OCI-LY7 (cell line): Measurements from ENCODE around the gene UNC5A. TPM values are rescaled to one million over a fixed set of nuclear protein-coding genes. Genes with fewer than 3 reads are reported as not detected.

Experiments used
- BruUV-seq: library from RNA; stranded (reverse); fragments of 400-500 nt; replicated peaks from 2 replicates; lab custom pipeline; 2021; lab: Mats Ljungman, UMichigan
- CTCF ChIA-PET: fragments of 300-600 bp; sonication (Branson Sonifier 250); formaldehyde crosslinking; loops from one replicate; lab custom pipeline; 2022; ENCODE audit warnings: antibody characterized with exemption; ENCODE audit not compliant: unreplicated experiment; lab: Charles Lee
- POLR2A ChIA-PET: fragments of 300-600 bp; sonication (Branson Sonifier 250); formaldehyde crosslinking; loops from one replicate; lab custom pipeline; 2022; ENCODE audit warnings: antibody characterized with exemption; lab: Charles Lee
- DNase-seq: peaks from one replicate; pipeline ENCODE4 v3.0.0-alpha.2; 2015; ENCODE audit warnings: low spot score
- H2AFZ ChIP-seq: fragments of 200-600 bp; sonication (generic), shearing (Covaris generic); 2 replicates; pipeline ENCODE4 v1.6.1; 2014; ENCODE audit warnings: mild to moderate bottlenecking, antibody characterized with exemption, low read length, moderate library complexity
- H3K27ac ChIP-seq: fragments of 200-600 bp; sonication (generic); 2 replicates; pipeline ENCODE4 v1.5.1; 2014; ENCODE audit warnings: mixed run types, low read depth, mild to moderate bottlenecking, moderate library complexity, low read length, inconsistent platforms; ENCODE audit not compliant: poor library complexity, severe bottlenecking
- H3K36me3 ChIP-seq: fragments of 200-600 bp; sonication (generic); 2 replicates; pipeline ENCODE4 v1.6.1; 2014; ENCODE audit warnings: mild to moderate bottlenecking, antibody characterized with exemption, low read length, moderate library complexity, mixed read lengths; ENCODE audit not compliant: insufficient read depth
- H3K4me1 ChIP-seq: fragments of 200-600 bp; sonication (generic); 2 replicates; pipeline ENCODE4 v1.5.1; 2014; ENCODE audit warnings: mild to moderate bottlenecking, low read length; ENCODE audit not compliant: insufficient read depth, poor library complexity, severe bottlenecking
- H3K4me2 ChIP-seq: fragments of 200-600 bp; sonication (generic); 2 replicates; pipeline ENCODE4 v1.6.1; 2014; ENCODE audit warnings: mild to moderate bottlenecking, low read length
- H3K4me3 ChIP-seq: fragments of 200-600 bp; sonication (generic); 2 replicates; pipeline ENCODE4 v1.5.1; 2014; ENCODE audit warnings: mild to moderate bottlenecking, low read depth, low read length; ENCODE audit not compliant: poor library complexity, severe bottlenecking
- H3K79me2 ChIP-seq: fragments of 200-600 bp; sonication (generic); 2 replicates; pipeline ENCODE4 v1.6.1; 2016; ENCODE audit warnings: low read depth, mild to moderate bottlenecking, low read length, moderate library complexity, mixed read lengths; ENCODE audit not compliant: insufficient read depth
- H3K9me2 ChIP-seq: fragments of 200-600 bp; sonication (generic); 2 replicates; pipeline ENCODE4 v1.6.1; 2016; ENCODE audit warnings: mild to moderate bottlenecking, low read length, mixed read lengths; ENCODE audit not compliant: insufficient read depth
- H3K9me3 ChIP-seq: fragments of 200-600 bp; sonication (generic); 2 replicates; pipeline ENCODE4 v1.6.1; 2014; ENCODE audit warnings: mild to moderate bottlenecking, mixed run types, low read length, mixed read lengths
- H4K20me1 ChIP-seq: fragments of 200-600 bp; sonication (generic); 2 replicates; pipeline ENCODE4 v1.6.1; 2014; ENCODE audit warnings: mild to moderate bottlenecking, antibody characterized with exemption, low read length, moderate library complexity, mixed read lengths; ENCODE audit not compliant: insufficient read depth
- EZH2phosphoT487 ChIP-seq: fragments of 200-600 bp; sonication (generic); IDR thresholded peaks from 2 replicates; pipeline ENCODE4 v1.6.1; 2018; ENCODE audit warnings: low read depth, borderline replicate concordance, mild to moderate bottlenecking, mixed run types, antibody characterized with exemption, low read length, moderate library complexity, mixed read lengths
- intact Hi-C: fragments of 100-400 bp; cut with micrococcal nuclease; formaldehyde crosslinking; loops from one replicate; pipeline ENCODE4 v1.10.0; 2022; ENCODE audit not compliant: unreplicated experiment
- total RNA-seq, 2 experiments: library from RNA; depleted of rRNA in 1 of 2; stranded (reverse); fragments of >200 nt in 1 of 2; shearing (Covaris generic) in 1 of 2; gene quantifications; 2 replicates each; pipeline ENCODE4 v1.2.3, GENCODE V29; 2014 to 2022
- TF ChIP-seq, protein P1 (sequence below): fragments of 200-600 bp; sonication (generic); conservative IDR thresholded peaks from 2 replicates; pipeline ENCODE4 v1.5.1; 2014; ENCODE audit warnings: mild to moderate bottlenecking, antibody characterized with exemption, low read length, moderate library complexity, mixed read lengths

Gene UNC5A
- total RNA-seq, 2 experiments from 2014 or later: not detected

DNA sequence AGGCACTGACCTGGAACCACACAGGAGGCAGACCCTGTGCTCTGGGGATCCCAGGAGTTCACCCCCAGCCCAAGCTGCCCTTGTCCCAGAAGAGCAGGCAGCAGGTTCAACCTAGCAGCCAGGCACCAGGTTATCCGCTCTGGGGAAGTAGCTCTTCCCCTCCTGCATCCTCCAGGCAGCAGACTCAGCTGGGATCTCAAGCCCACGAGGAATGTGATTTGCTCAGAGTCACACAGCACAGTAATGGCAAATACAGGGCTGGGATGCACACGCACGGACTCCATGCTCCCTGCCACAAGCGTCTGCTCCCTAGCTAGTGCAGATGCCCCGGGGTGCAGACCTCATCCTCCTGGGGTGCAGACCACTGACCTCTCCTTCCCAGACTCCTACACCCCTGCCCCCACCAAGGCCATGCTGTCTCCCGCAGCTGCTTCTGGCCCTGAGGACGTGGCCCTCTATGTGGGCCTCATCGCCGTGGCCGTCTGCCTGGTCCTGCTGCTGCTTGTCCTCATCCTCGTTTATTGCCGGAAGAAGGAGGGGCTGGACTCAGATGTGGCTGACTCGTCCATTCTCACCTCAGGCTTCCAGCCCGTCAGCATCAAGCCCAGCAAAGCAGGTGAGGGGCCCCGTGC is 63.3 kb downstream of the UNC5A start:
- POLR2A ChIA-PET: no interaction called here
- TF ChIP-seq EZH2phosphoT487: no peak
- TF ChIP-seq, protein P1, sequence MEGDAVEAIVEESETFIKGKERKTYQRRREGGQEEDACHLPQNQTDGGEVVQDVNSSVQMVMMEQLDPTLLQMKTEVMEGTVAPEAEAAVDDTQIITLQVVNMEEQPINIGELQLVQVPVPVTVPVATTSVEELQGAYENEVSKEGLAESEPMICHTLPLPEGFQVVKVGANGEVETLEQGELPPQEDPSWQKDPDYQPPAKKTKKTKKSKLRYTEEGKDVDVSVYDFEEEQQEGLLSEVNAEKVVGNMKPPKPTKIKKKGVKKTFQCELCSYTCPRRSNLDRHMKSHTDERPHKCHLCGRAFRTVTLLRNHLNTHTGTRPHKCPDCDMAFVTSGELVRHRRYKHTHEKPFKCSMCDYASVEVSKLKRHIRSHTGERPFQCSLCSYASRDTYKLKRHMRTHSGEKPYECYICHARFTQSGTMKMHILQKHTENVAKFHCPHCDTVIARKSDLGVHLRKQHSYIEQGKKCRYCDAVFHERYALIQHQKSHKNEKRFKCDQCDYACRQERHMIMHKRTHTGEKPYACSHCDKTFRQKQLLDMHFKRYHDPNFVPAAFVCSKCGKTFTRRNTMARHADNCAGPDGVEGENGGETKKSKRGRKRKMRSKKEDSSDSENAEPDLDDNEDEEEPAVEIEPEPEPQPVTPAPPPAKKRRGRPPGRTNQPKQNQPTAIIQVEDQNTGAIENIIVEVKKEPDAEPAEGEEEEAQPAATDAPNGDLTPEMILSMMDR: no peak
- Histone ChIP-seq H3K4me1 (no peaks in the 10 kb centered on the region), H3K4me2 (no peak overlapping the region), H3K27ac (no peak overlapping the region), H4K20me1 (no peaks in the 10 kb centered on the region), H3K9me3 (no peaks in the 10 kb centered on the region), H2AFZ (no peak overlapping the region), H3K79me2 (no peaks in the 10 kb centered on the region), H3K36me3 (no peaks in the 10 kb centered on the region), H3K4me3 (no peak overlapping the region), H3K9me2 (no peaks in the 10 kb centered on the region)
- no peak for DNase-seq
- CTCF ChIA-PET: no interaction called here
- intact Hi-C loops: no loop called here
- BruUV-seq: no TSS peak

DNA sequence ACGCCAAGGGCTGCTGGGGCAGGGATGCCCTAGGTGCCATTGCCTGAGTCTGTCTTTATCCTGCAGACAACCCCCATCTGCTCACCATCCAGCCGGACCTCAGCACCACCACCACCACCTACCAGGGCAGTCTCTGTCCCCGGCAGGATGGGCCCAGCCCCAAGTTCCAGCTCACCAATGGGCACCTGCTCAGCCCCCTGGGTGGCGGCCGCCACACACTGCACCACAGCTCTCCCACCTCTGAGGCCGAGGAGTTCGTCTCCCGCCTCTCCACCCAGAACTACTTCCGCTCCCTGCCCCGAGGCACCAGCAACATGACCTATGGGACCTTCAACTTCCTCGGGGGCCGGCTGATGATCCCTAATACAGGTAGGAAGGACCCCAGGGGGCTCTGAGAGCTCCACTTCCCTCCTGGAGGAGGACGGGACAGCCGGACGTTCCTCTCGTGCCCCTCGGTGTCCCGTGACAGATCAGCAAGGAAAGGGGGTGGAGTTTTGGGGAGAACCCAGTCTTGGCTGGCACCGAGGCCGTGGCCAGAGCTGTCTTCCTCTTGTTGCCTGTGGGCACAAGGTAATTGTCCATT is 63.9 kb downstream of the UNC5A start:
- ChIA-PET CTCF (no interaction called here), POLR2A (no interaction called here)
- no peaks in the 10 kb centered on the region for H3K79me2 ChIP-seq
- H4K20me1 ChIP-seq: no peaks in the 10 kb centered on the region
- no peak overlapping the region for H3K4me3 ChIP-seq
- H3K27ac ChIP-seq: no peak overlapping the region
- no peaks in the 10 kb centered on the region for H3K36me3 ChIP-seq
- DNase-seq: no peak
- TF ChIP-seq EZH2phosphoT487: no peak
- TF ChIP-seq, protein P1: no peak
- H3K9me3 ChIP-seq: no peaks in the 10 kb centered on the region
- intact Hi-C loops: no loop called here
- H3K4me1 ChIP-seq: no peaks in the 10 kb centered on the region
- no TSS peak for BruUV-seq
- H3K9me2 ChIP-seq: no peaks in the 10 kb centered on the region
- H3K4me2 ChIP-seq: no peak overlapping the region
- no peak overlapping the region for H2AFZ ChIP-seq

DNA sequence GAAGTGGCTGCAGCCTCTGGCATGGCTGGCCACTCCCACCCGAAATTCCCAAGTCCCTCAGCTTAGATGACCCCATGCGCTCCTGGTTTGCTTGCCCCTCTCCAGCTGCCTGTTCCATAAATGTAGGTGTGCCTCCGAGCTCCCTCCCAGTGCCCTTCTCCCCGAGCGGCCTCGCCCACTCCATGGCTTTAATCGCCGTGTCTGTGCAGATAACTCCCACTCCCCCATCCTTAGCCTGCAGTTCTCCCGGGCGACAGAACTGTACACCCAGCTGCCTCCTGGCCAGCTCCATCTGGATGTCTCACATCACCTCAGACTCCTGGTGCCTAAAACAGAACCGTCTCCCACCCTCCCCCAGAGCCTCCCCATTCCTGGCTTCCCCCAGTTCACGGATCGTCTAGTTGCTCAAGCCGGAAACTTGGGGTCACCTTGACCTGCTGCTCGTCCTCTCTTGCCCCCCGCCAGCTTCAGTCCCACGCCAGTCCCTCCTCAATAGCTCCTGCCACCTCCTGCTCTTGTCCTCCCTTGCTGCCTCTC is 64.7 kb downstream of the UNC5A start:
- no peak overlapping the region for H2AFZ ChIP-seq
- no peaks in the 10 kb centered on the region for H3K4me1 ChIP-seq
- no TSS peak for BruUV-seq
- H3K9me3 ChIP-seq: no peaks in the 10 kb centered on the region
- H3K9me2 ChIP-seq: no peaks in the 10 kb centered on the region
- intact Hi-C loops: no loop called here
- TF ChIP-seq, protein P1: no peak
- TF ChIP-seq EZH2phosphoT487: no peak
- no peak overlapping the region for H3K27ac ChIP-seq
- no peak overlapping the region for H3K4me2 ChIP-seq
- H3K79me2 ChIP-seq: no peaks in the 10 kb centered on the region
- no peak for DNase-seq
- ChIA-PET CTCF (interaction anchor here (0.6 kb wide), 1 partner anchor 24 kb away, joined by 4 read pairs; the partner anchor contains the start of gene HK3), POLR2A (no interaction called here)
- H3K36me3 ChIP-seq: no peaks in the 10 kb centered on the region
- no peak overlapping the region for H3K4me3 ChIP-seq
- no peaks in the 10 kb centered on the region for H4K20me1 ChIP-seq
